Fibroblast of peridontal ligament (primary cell): Measurements from ENCODE around the gene CREBL2.

Experiments
- DNase-seq: peaks from one replicate; pipeline ENCODE4 v3.0.0-alpha.2; 2010; ENCODE audit errors: extremely low read depth

Gene CREBL2

GRCh38 chr12:12676605-12677004 lies 64.9 kb downstream of the CREBL2 start:
- DNase-seq, result no peak

GRCh38 chr12:12681061-12681765 lies 69.5 kb downstream of the CREBL2 start:
- no peak for DNase-seq

GRCh38 chr12:12682284-12682683 lies 70.6 kb downstream of the CREBL2 start:
- DNase-seq, result no peak

GRCh38 chr12:12683136-12683697 lies 71.5 kb downstream of the CREBL2 start:
- DNase-seq, result no peak

- DNase-seq, result no peak
These were observed 72.0 kb downstream of the CREBL2 start for GRCh38 chr12:12683725-12684124.

- DNase-seq, result peak; percentile 60
These were observed 72.9 kb downstream of the CREBL2 start for GRCh38 chr12:12684375-12685106.

- no peak for DNase-seq
These were observed 73.6 kb downstream of the CREBL2 start for GRCh38 chr12:12685305-12685704.

GRCh38 chr12:12686472-12686871 lies 74.8 kb downstream of the CREBL2 start:
- DNase-seq, result no peak

- DNase-seq, result peak; percentile 78
These were observed 75.2 kb downstream of the CREBL2 start for GRCh38 chr12:12686925-12687324.

GRCh38 chr12:12689647-12690300 lies 78.1 kb downstream of the CREBL2 start:
- DNase-seq, result no peak

- no peak for DNase-seq
These were observed 79.9 kb downstream of the CREBL2 start for GRCh38 chr12:12691549-12691948.

GRCh38 chr12:12693111-12693671 lies 81.5 kb downstream of the CREBL2 start:
- DNase-seq, result no peak
